ENCODE data around the gene CCDC88C. TPM values are rescaled to one million over a fixed set of nuclear protein-coding genes. Genes with fewer than 3 reads are reported as not detected.

The CCDC88C gene
- total and polyA plus RNA-seq, 2 donors (not counting 3 experiments of a cell fraction or from before 2014, with no cell fraction given): 11.4 to 52.1 TPM

- no peaks in the 10 kb centered on the region for H3K9me3 ChIP-seq (replicated peaks; ENCODE audit: control insufficient read depth, insufficient read depth, low read length)
- no peaks in the 10 kb centered on the region for H3K9me1 ChIP-seq (replicated peaks; ENCODE audit: control insufficient read depth, extremely low read depth, insufficient read depth, low read length)
- no peaks in the 10 kb centered on the region for H3K79me2 ChIP-seq (ENCODE audit: control insufficient read depth, insufficient read depth, low read length)
- H3K27me3 ChIP-seq (ENCODE audit: control insufficient read depth in 2 of 2, insufficient read depth in 2 of 2, low read length in 2 of 2): no peaks in the 10 kb centered on the region
- POLR2A ChIA-PET: no interaction called here
- H3K36me3 ChIP-seq (ENCODE audit: control insufficient read depth in 2 of 2, extremely low read depth in 1 of 2, insufficient read depth in 2 of 2, low read length in 2 of 2): peaks cover 16 to 36% of the 10 kb centered on the region in 2 experiments
- CTCF ChIA-PET: no interaction called here
- no TSS peak for BruUV-seq (replicated peaks)
- dilution Hi-C loops (cut with MboI; ENCODE audit: extremely low pct_ligation_motif_present, low sequenced_read_pairs): no loop called here
- TF ChIP-seq POLR2AphosphoS5 (IDR thresholded peaks at IDR 0.05; ENCODE audit: insufficient read depth, low read depth, low read length): no peak
- TF ChIP-seq FOS (IDR thresholded peaks at IDR 0.05; ENCODE audit: borderline replicate concordance, insufficient read depth, low read length): no peak
- TF ChIP-seq JUN (IDR thresholded peaks at IDR 0.05; ENCODE audit: borderline replicate concordance, insufficient read depth, insufficient read length, low read depth): no peak
- TF ChIP-seq, protein P1, sequence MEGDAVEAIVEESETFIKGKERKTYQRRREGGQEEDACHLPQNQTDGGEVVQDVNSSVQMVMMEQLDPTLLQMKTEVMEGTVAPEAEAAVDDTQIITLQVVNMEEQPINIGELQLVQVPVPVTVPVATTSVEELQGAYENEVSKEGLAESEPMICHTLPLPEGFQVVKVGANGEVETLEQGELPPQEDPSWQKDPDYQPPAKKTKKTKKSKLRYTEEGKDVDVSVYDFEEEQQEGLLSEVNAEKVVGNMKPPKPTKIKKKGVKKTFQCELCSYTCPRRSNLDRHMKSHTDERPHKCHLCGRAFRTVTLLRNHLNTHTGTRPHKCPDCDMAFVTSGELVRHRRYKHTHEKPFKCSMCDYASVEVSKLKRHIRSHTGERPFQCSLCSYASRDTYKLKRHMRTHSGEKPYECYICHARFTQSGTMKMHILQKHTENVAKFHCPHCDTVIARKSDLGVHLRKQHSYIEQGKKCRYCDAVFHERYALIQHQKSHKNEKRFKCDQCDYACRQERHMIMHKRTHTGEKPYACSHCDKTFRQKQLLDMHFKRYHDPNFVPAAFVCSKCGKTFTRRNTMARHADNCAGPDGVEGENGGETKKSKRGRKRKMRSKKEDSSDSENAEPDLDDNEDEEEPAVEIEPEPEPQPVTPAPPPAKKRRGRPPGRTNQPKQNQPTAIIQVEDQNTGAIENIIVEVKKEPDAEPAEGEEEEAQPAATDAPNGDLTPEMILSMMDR (IDR thresholded peaks at IDR 0.05; ENCODE audit: extremely low read depth in 1 of 2, insufficient read depth in 1 of 2, low read depth in 1 of 2, low read length in 2 of 2): no peak
- H3K9ac ChIP-seq (replicated peaks; ENCODE audit: extremely low read depth, insufficient read depth, low read length): no peak overlapping the region
- DNase-seq (ENCODE audit: low read depth, low spot score): no peak
- FAIRE-seq: no peak
- H3K27ac ChIP-seq (ENCODE audit: insufficient read depth, low read depth, low read length): no peak overlapping the region
- H2AFZ ChIP-seq (ENCODE audit: low read depth, low read length): no peak overlapping the region
- H3K4me2 ChIP-seq (ENCODE audit: insufficient read depth, low read length): no peak overlapping the region
- H3K4me3 ChIP-seq (replicated peaks in 1 of 3; ENCODE audit: insufficient read depth in 1 of 3, low read depth in 1 of 3, low read length in 3 of 3): no peak overlapping the region
- no peaks in the 10 kb centered on the region for H3K4me1 ChIP-seq (ENCODE audit: control insufficient read depth, extremely low read depth, insufficient read depth, low read length)
- peaks cover 8% of the 10 kb centered on the region for H4K20me1 ChIP-seq (replicated peaks; ENCODE audit: control insufficient read depth, extremely low read depth, insufficient read depth, low read length)
- intact Hi-C loops (cut with micrococcal nuclease): no loop called here
Observed at GRCh38 chr14:91458612-91459011, 41.0 kb upstream of the CCDC88C start.

GRCh38 chr14:91456283-91456682, 38.7 kb upstream of the CCDC88C start:
- H3K27ac ChIP-seq (ENCODE audit: insufficient read depth, low read depth, low read length): no peak overlapping the region
- H4K20me1 ChIP-seq (replicated peaks; ENCODE audit: control insufficient read depth, extremely low read depth, insufficient read depth, low read length): peaks cover 8% of the 10 kb centered on the region
- ChIA-PET CTCF (interaction anchor here (1.0 kb wide), 1 partner anchor 133 kb away, joined by 3 read pairs; no protein-coding TSS in a partner anchor), POLR2A (no interaction called here)
- intact Hi-C loops (cut with micrococcal nuclease): no loop called here
- no peaks in the 10 kb centered on the region for H3K9me1 ChIP-seq (replicated peaks; ENCODE audit: control insufficient read depth, extremely low read depth, insufficient read depth, low read length)
- no peaks in the 10 kb centered on the region for H3K4me1 ChIP-seq (ENCODE audit: control insufficient read depth, extremely low read depth, insufficient read depth, low read length)
- no peak overlapping the region for H3K9ac ChIP-seq (replicated peaks; ENCODE audit: extremely low read depth, insufficient read depth, low read length)
- no peak overlapping the region for H3K4me2 ChIP-seq (ENCODE audit: insufficient read depth, low read length)
- H3K4me3 ChIP-seq (replicated peaks in 1 of 3; ENCODE audit: insufficient read depth in 1 of 3, low read depth in 1 of 3, low read length in 3 of 3): no peak overlapping the region
- H3K79me2 ChIP-seq (ENCODE audit: control insufficient read depth, insufficient read depth, low read length): no peaks in the 10 kb centered on the region
- FAIRE-seq (no peak), DNase-seq (ENCODE audit: low read depth, low spot score) (no peak)
- TF ChIP-seq GATA2 (IDR thresholded peaks at IDR 0.05; ENCODE audit: insufficient read depth, insufficient read length, low read depth, low read length) (no peak), MYC (IDR thresholded peaks at IDR 0.05; ENCODE audit: low read depth, low read length) (no peak), POLR2AphosphoS5 (IDR thresholded peaks at IDR 0.05; ENCODE audit: insufficient read depth, low read depth, low read length) (no peak)
- TF ChIP-seq, protein P2, sequence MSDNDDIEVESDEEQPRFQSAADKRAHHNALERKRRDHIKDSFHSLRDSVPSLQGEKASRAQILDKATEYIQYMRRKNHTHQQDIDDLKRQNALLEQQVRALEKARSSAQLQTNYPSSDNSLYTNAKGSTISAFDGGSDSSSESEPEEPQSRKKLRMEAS (IDR thresholded peaks at IDR 0.05; ENCODE audit: insufficient read depth, insufficient read length): no peak
- peaks cover 12 to 24% of the 10 kb centered on the region in 2 experiments for H3K36me3 ChIP-seq (ENCODE audit: control insufficient read depth in 2 of 2, extremely low read depth in 1 of 2, insufficient read depth in 2 of 2, low read length in 2 of 2)
- H3K27me3 ChIP-seq (ENCODE audit: control insufficient read depth in 2 of 2, insufficient read depth in 2 of 2, low read length in 2 of 2): no peaks in the 10 kb centered on the region
- BruUV-seq (replicated peaks): no TSS peak
- H2AFZ ChIP-seq (ENCODE audit: low read depth, low read length): no peak overlapping the region
- dilution Hi-C loops (cut with MboI; ENCODE audit: extremely low pct_ligation_motif_present, low sequenced_read_pairs): no loop called here
- no peaks in the 10 kb centered on the region for H3K9me3 ChIP-seq (replicated peaks; ENCODE audit: control insufficient read depth, insufficient read depth, low read length)

All from endothelial cell of umbilical vein (primary cell).